ENCODE measurements around the gene HSD17B14. TPM values are rescaled to one million over a fixed set of nuclear protein-coding genes. Genes with fewer than 3 reads are reported as not detected.

Gene HSD17B14
- 4.6 and 4.9 TPM in 2 replicates for total RNA-seq

GRCh38 chr19:48836089-48837017 lies at the start of gene HSD17B14:
TSS of gene HSD17B14 (minus strand) at chr19:48836491. CDS start at chr19:48836411, 80 bp downstream.

GRCh38 chr19:48872182-48872883 lies 36.0 kb upstream of the HSD17B14 start, which contains the start of gene PPP1R15A:
TSS of gene PPP1R15A (plus strand) at chr19:48872421. CDS start at chr19:48873234, 813 bp downstream.

GRCh38 chr19:48868114-48868886 lies 32.0 kb upstream of the HSD17B14 start, which contains the start of gene PLEKHA4:
TSS of gene PLEKHA4 (minus strand) at chr19:48868617. CDS start at chr19:48867620, 997 bp downstream.

Other genes starting within 250 kb of the HSD17B14 start
- gene SPACA4, start 229.7 kb downstream of the HSD17B14 start, total RNA-seq = not detected in 2 replicates
- gene FAM83E, start 221.4 kb downstream of the HSD17B14 start, total RNA-seq = 0.56 and 0.90 TPM in 2 replicates
- gene RPL18, start 217.3 kb downstream of the HSD17B14 start, total RNA-seq = 2,428 and 2,851 TPM in 2 replicates
- 4.6 and 5.0 TPM in 2 replicates for gene SPHK2, start 217.0 kb downstream of the HSD17B14 start, total RNA-seq
- 0.81 and 1.6 TPM in 2 replicates for gene DBP, start 199.1 kb downstream of the HSD17B14 start, total RNA-seq
- 1.3 and 1.7 TPM in 2 replicates for gene CA11, start 190.3 kb downstream of the HSD17B14 start, total RNA-seq
- under 0.01 TPM in 1 of 2 replicates, not detected in the other for gene NTN5, start 163.5 kb downstream of the HSD17B14 start, total RNA-seq
- gene FUT2, start 140.5 kb downstream of the HSD17B14 start, total RNA-seq = not detected in 2 replicates
- 0.09 and 0.38 TPM in 2 replicates for gene MAMSTR, start 116.8 kb downstream of the HSD17B14 start, total RNA-seq
- gene RASIP1, start 95.9 kb downstream of the HSD17B14 start, total RNA-seq = 54.5 and 70.3 TPM in 2 replicates
- 0.27 and 0.38 TPM in 2 replicates for gene IZUMO1, start 89.6 kb downstream of the HSD17B14 start, total RNA-seq
- gene FUT1, start 83.8 kb downstream of the HSD17B14 start, total RNA-seq = 4.5 and 6.9 TPM in 2 replicates
- gene FGF21, start 81.0 kb downstream of the HSD17B14 start, total RNA-seq = not detected in 2 replicates
- gene BCAT2, start 25.5 kb downstream of the HSD17B14 start, total RNA-seq = 36.6 and 36.9 TPM in 2 replicates
- 1.2 and 3.2 TPM in 2 replicates for gene PLEKHA4, start 32.1 kb upstream of the HSD17B14 start, total RNA-seq
- 29.1 and 32.7 TPM in 2 replicates for gene PPP1R15A, start 35.9 kb upstream of the HSD17B14 start, total RNA-seq
- gene TULP2, start 62.3 kb upstream of the HSD17B14 start, total RNA-seq = not detected in 2 replicates
- gene NUCB1, start 63.8 kb upstream of the HSD17B14 start, total RNA-seq = 112 and 148 TPM in 2 replicates
- 0.18 TPM in 1 of 2 replicates, not detected in the other for gene DHDH, start 97.2 kb upstream of the HSD17B14 start, total RNA-seq
- gene BAX, start 118.4 kb upstream of the HSD17B14 start, total RNA-seq = 143 and 157 TPM in 2 replicates
- gene FTL, start 128.8 kb upstream of the HSD17B14 start, total RNA-seq = 714 and 907 TPM in 2 replicates
- gene GYS1, start 156.8 kb upstream of the HSD17B14 start, total RNA-seq = 27.3 and 31.8 TPM in 2 replicates
- gene RUVBL2, start 157.4 kb upstream of the HSD17B14 start, total RNA-seq = 261 and 328 TPM in 2 replicates
- 0.19 TPM in 1 of 2 replicates, not detected in the other for gene LHB, start 180.6 kb upstream of the HSD17B14 start, total RNA-seq
- not detected in 2 replicates for gene CGB3, start 187.8 kb upstream of the HSD17B14 start, total RNA-seq
- gene CGB2, start 195.4 kb upstream of the HSD17B14 start, total RNA-seq = 0.19 TPM in 1 of 2 replicates, not detected in the other
- gene CGB1, start 200.4 kb upstream of the HSD17B14 start, total RNA-seq = not detected in 2 replicates
- not detected in 2 replicates for gene CGB5, start 207.4 kb upstream of the HSD17B14 start, total RNA-seq
- not detected in 2 replicates for gene CGB8, start 212.6 kb upstream of the HSD17B14 start, total RNA-seq
- gene CGB7, start 221.3 kb upstream of the HSD17B14 start, total RNA-seq = 0.09 TPM in 2 replicates
- gene NTF4, start 228.3 kb upstream of the HSD17B14 start, total RNA-seq = not detected in 2 replicates
- not detected in 2 replicates for gene KCNA7, start 236.2 kb upstream of the HSD17B14 start, total RNA-seq
- 181 and 227 TPM in 2 replicates for gene SNRNP70, start 249.0 kb upstream of the HSD17B14 start, total RNA-seq